HEK293 (cell line): Measurements from ENCODE around the gene MTA1.

ENCODE experiments used
- CTCF ChIA-PET: fragments of 350-600 bp; formaldehyde crosslinking; extraction: SDS; loops from one replicate; lab custom pipeline; 2021; ENCODE audit warnings: antibody characterized with exemption; lab: Yijun Ruan, JAX
- POLR2A ChIA-PET: fragments of 300-600 bp; formaldehyde crosslinking; extraction: SDS; loops from one replicate; lab custom pipeline; 2020; ENCODE audit warnings: antibody characterized with exemption, inconsistent platforms; lab: Yijun Ruan, JAX
- H3K27ac ChIP-seq: fragments of 200-500 bp; sonication (Bioruptor generic); 2 replicates; pipeline ENCODE4 v1.5.1; 2014; ENCODE audit warnings: low read depth, low read length, control low read depth, inconsistent platforms; ENCODE audit errors: extremely low read depth
- H3K36me3 ChIP-seq, 2 experiments: fragments of 200-500 bp in 1 of 2; sonication (Bioruptor generic) in 1 of 2; 1 replicate in 1 of 2; 2 replicates in 1 of 2; pipeline ENCODE4 v1.5.1; 2014 to 2017; ENCODE audit warnings: inconsistent platforms in 2 of 2, low read length in 2 of 2; ENCODE audit not compliant: control insufficient read depth in 2 of 2, insufficient read depth in 1 of 2
- H3K4me1 ChIP-seq: fragments of 200-500 bp; sonication (Bioruptor generic); 2 replicates; pipeline ENCODE4 v1.5.1; 2014; ENCODE audit warnings: mild to moderate bottlenecking, low read length, inconsistent platforms; ENCODE audit not compliant: control insufficient read depth, insufficient read depth
- H3K4me3 ChIP-seq: 2 replicates; pipeline ENCODE4 v1.5.1; 2011; ENCODE audit warnings: low read depth, mild to moderate bottlenecking, control low read depth, low read length, moderate library complexity
- H3K9me3 ChIP-seq: fragments of 200-500 bp; sonication (Bioruptor generic); 2 replicates; pipeline ENCODE4 v1.5.1; 2014; ENCODE audit warnings: low read depth, low read length, inconsistent platforms; ENCODE audit not compliant: control insufficient read depth, insufficient read depth
- HOXD13 ChIP-seq: sonication (generic); formaldehyde crosslinking; IDR thresholded peaks from 2 replicates; pipeline ENCODE4 v1.8.0; 2022; ENCODE audit warnings: missing genetic modification reagents, borderline replicate concordance
- MEIS1 ChIP-seq: sonication (generic); formaldehyde crosslinking; IDR thresholded peaks from 2 replicates; pipeline ENCODE4 v1.8.1; 2022; ENCODE audit warnings: missing genetic modification reagents, mild to moderate bottlenecking, borderline replicate concordance
- MYNN ChIP-seq: fragments of 450-650 bp; formaldehyde crosslinking; IDR thresholded peaks from 2 replicates; pipeline ENCODE4 v1.5.1; 2016; ENCODE audit warnings: missing biosample characterization, missing genetic modification characterization, borderline replicate concordance
- MZF1 ChIP-seq: fragments of 450-650 bp; formaldehyde crosslinking; IDR thresholded peaks from 2 replicates; pipeline ENCODE4 v1.5.1; 2017; ENCODE audit warnings: missing biosample characterization, missing genetic modification characterization, borderline replicate concordance
- OVOL3 ChIP-seq: fragments of 450-650 bp; formaldehyde crosslinking; IDR thresholded peaks from 2 replicates; pipeline ENCODE4 v1.5.1; 2016; ENCODE audit warnings: missing biosample characterization, missing genetic modification characterization
- ZBTB20 ChIP-seq: fragments of 450-650 bp; formaldehyde crosslinking; IDR thresholded peaks from 2 replicates; pipeline ENCODE4 v1.5.1; 2016; ENCODE audit warnings: missing biosample characterization, missing genetic modification characterization
- ZNF146 ChIP-seq: fragments of 450-650 bp; formaldehyde crosslinking; IDR thresholded peaks from 2 replicates; pipeline ENCODE4 v1.5.1; 2016; ENCODE audit warnings: missing biosample characterization, missing genetic modification characterization
- ZNF155 ChIP-seq: fragments of 450-650 bp; formaldehyde crosslinking; IDR thresholded peaks from 2 replicates; pipeline ENCODE4 v1.5.1; 2016; ENCODE audit warnings: missing biosample characterization, missing genetic modification characterization
- ZNF433 ChIP-seq: fragments of 450-650 bp; formaldehyde crosslinking; IDR thresholded peaks from 2 replicates; pipeline ENCODE4 v1.5.1; 2016; ENCODE audit warnings: missing biosample characterization, missing genetic modification characterization, low read depth
- ZNF510 ChIP-seq: fragments of 450-650 bp; formaldehyde crosslinking; IDR thresholded peaks from 2 replicates; pipeline ENCODE4 v1.5.1; 2018; ENCODE audit warnings: mild to moderate bottlenecking, missing genetic modification characterization, missing biosample characterization; ENCODE audit not compliant: insufficient replicate concordance
- ZNF549 ChIP-seq: fragments of 450-650 bp; IDR thresholded peaks from 2 replicates; pipeline ENCODE4 v1.5.1; 2018; ENCODE audit warnings: missing biosample characterization, missing genetic modification characterization, mild to moderate bottlenecking, inconsistent platforms, moderate library complexity
- ZNF658 ChIP-seq: fragments of 450-650 bp; formaldehyde crosslinking; IDR thresholded peaks from 2 replicates; pipeline ENCODE4; 2016; ENCODE audit warnings: missing biosample characterization, missing genetic modification characterization
- ZNF792 ChIP-seq: fragments of 450-650 bp; formaldehyde crosslinking; IDR thresholded peaks from 2 replicates; pipeline ENCODE4 v1.5.1; 2016; ENCODE audit warnings: missing biosample characterization, missing genetic modification characterization
- TF ChIP-seq, protein P1 (sequence below): fragments of 450-650 bp; formaldehyde crosslinking; IDR thresholded peaks from 2 replicates; pipeline ENCODE4 v1.5.1; 2016; ENCODE audit warnings: missing biosample characterization, missing genetic modification characterization
- TF ChIP-seq, protein P2 (sequence below): fragments of 450-650 bp; formaldehyde crosslinking; IDR thresholded peaks from 2 replicates; pipeline ENCODE4 v1.5.1; 2016; ENCODE audit warnings: missing biosample characterization, missing genetic modification characterization, borderline replicate concordance
- TF ChIP-seq, protein P3 (sequence below): fragments of 450-650 bp; formaldehyde crosslinking; IDR thresholded peaks from 2 replicates; pipeline ENCODE4 v1.5.1; 2016; ENCODE audit warnings: missing biosample characterization, missing genetic modification characterization, low read depth

MTA1 gene

DNA sequence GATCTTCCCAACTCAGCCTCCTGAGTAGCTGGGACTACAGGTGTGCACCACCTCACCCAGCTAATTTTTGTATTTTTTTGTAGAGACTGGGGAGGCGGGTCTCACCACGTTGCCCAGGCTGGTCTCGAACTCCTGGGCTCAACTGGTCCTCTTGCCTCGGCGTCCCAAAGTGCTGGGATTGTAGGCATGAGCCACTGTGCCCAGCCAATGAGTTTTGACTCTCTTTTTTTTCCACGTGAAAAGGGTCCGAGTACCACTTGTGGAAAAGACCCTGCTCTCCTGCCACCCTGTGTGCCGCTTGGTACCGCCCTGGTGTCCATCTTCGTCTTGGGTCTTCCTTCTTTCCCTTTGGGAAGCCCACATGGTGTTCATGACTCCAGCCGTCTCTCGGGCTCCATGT is 89.0 kb downstream of the MTA1 start:
- H3K4me1 ChIP-seq = peaks cover 2% of the 10 kb centered on the region; the same call in 1 of the 2 replicates
- no peaks in the 10 kb centered on the region for H3K36me3 ChIP-seq
- CTCF ChIA-PET = no interaction called here
- TF ChIP-seq ZBTB20 (no peak), ZNF146 (tag by site-specific recombination) (no peak), MZF1 (tag by site-specific recombination) (no peak), ZNF433 (no peak), MYNN (no peak), ZNF658 (tag by site-specific recombination) (no peak), ZNF510 (tag by site-specific recombination) (no peak)
- TF ChIP-seq, protein P1, sequence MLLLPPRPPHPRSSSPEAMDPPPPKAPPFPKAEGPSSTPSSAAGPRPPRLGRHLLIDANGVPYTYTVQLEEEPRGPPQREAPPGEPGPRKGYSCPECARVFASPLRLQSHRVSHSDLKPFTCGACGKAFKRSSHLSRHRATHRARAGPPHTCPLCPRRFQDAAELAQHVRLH (tag by site-specific recombination) = no peak
- TF ChIP-seq, protein P2, sequence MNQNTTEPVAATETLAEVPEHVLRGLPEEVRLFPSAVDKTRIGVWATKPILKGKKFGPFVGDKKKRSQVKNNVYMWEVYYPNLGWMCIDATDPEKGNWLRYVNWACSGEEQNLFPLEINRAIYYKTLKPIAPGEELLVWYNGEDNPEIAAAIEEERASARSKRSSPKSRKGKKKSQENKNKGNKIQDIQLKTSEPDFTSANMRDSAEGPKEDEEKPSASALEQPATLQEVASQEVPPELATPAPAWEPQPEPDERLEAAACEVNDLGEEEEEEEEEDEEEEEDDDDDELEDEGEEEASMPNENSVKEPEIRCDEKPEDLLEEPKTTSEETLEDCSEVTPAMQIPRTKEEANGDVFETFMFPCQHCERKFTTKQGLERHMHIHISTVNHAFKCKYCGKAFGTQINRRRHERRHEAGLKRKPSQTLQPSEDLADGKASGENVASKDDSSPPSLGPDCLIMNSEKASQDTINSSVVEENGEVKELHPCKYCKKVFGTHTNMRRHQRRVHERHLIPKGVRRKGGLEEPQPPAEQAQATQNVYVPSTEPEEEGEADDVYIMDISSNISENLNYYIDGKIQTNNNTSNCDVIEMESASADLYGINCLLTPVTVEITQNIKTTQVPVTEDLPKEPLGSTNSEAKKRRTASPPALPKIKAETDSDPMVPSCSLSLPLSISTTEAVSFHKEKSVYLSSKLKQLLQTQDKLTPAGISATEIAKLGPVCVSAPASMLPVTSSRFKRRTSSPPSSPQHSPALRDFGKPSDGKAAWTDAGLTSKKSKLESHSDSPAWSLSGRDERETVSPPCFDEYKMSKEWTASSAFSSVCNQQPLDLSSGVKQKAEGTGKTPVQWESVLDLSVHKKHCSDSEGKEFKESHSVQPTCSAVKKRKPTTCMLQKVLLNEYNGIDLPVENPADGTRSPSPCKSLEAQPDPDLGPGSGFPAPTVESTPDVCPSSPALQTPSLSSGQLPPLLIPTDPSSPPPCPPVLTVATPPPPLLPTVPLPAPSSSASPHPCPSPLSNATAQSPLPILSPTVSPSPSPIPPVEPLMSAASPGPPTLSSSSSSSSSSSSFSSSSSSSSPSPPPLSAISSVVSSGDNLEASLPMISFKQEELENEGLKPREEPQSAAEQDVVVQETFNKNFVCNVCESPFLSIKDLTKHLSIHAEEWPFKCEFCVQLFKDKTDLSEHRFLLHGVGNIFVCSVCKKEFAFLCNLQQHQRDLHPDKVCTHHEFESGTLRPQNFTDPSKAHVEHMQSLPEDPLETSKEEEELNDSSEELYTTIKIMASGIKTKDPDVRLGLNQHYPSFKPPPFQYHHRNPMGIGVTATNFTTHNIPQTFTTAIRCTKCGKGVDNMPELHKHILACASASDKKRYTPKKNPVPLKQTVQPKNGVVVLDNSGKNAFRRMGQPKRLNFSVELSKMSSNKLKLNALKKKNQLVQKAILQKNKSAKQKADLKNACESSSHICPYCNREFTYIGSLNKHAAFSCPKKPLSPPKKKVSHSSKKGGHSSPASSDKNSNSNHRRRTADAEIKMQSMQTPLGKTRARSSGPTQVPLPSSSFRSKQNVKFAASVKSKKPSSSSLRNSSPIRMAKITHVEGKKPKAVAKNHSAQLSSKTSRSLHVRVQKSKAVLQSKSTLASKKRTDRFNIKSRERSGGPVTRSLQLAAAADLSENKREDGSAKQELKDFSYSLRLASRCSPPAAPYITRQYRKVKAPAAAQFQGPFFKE = no peak
- no peak overlapping the region for H3K4me3 ChIP-seq
- POLR2A ChIA-PET = no interaction called here
- H3K9me3 ChIP-seq = no peaks in the 10 kb centered on the region
- H3K27ac ChIP-seq = no peak overlapping the region

DNA sequence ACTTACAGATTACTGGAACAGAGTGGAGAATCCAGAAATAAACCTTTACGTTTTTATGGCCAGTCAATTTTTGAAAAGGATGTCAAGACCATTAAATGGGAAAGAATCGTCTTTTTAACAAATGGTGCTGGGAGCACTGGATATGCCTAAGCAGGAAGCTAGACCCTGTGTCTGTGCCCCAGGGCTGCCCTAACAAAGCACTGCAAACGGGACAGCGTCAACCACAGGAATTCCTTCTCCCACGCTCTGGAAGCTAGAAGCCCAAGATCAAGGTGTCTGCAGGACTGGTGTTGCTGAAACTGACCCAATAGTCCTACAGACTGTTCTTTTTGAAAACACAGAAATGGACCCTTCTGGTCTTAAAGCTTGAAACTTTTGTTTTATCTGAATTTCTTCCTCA is 97.5 kb downstream of the MTA1 start:
- no peak overlapping the region for H3K4me3 ChIP-seq
- ChIA-PET POLR2A (no interaction called here), CTCF (interaction anchor here (0.6 to 2.2 kb wide), 3 partner anchors 9 to 146 kb away, joined by 4 to 6 read pairs (median 5); no protein-coding TSS in a partner anchor)
- no peaks in the 10 kb centered on the region for H3K4me1 ChIP-seq
- H3K9me3 ChIP-seq = no peaks in the 10 kb centered on the region
- no peak overlapping the region for H3K27ac ChIP-seq
- TF ChIP-seq HOXD13 (CRISPR knock-in tag) (no peak), ZNF792 (tag by site-specific recombination) (no peak), MEIS1 (CRISPR knock-in tag) (no peak), ZNF549 (tag by site-specific recombination) (no peak), OVOL3 (tag by site-specific recombination) (no peak), ZNF155 (tag by site-specific recombination) (no peak)
- TF ChIP-seq, protein P3, sequence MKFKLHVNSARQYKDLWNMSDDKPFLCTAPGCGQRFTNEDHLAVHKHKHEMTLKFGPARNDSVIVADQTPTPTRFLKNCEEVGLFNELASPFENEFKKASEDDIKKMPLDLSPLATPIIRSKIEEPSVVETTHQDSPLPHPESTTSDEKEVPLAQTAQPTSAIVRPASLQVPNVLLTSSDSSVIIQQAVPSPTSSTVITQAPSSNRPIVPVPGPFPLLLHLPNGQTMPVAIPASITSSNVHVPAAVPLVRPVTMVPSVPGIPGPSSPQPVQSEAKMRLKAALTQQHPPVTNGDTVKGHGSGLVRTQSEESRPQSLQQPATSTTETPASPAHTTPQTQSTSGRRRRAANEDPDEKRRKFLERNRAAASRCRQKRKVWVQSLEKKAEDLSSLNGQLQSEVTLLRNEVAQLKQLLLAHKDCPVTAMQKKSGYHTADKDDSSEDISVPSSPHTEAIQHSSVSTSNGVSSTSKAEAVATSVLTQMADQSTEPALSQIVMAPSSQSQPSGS (tag by site-specific recombination) = no peak
- no peaks in the 10 kb centered on the region for H3K36me3 ChIP-seq
